ENCODE data around the gene AMOTL1.
"Not testable (repeated sequence)": the region's sequence is repeated elsewhere in the genome, so short reads cannot be mapped to it uniquely, and the experiment has no call there.

AMOTL1 gene

GRCh38 chr11:94888204-94888603 lies 120.0 kb downstream of the AMOTL1 start:
- no peak for DNase-seq

GRCh38 chr11:94895451-94895850 lies 127.3 kb downstream of the AMOTL1 start:
- DNase-seq, result no peak

GRCh38 chr11:94895971-94896370 lies 127.8 kb downstream of the AMOTL1 start:
- DNase-seq, result peak; percentile 29 to 46 (median 45)

GRCh38 chr11:94897330-94897768 lies 129.2 kb downstream of the AMOTL1 start:
- DNase-seq, result peak; percentile 66 to 72 (median 66)

GRCh38 chr11:94907226-94907625 lies 139.1 kb downstream of the AMOTL1 start:
- no peak for DNase-seq

- peak; percentile 27 to 45 (median 29) for DNase-seq
Observed at GRCh38 chr11:94909371-94909820, 141.2 kb downstream of the AMOTL1 start.

GRCh38 chr11:94910270-94910669 lies 142.1 kb downstream of the AMOTL1 start:
- no peak for DNase-seq

GRCh38 chr11:94910779-94911178 lies 142.6 kb downstream of the AMOTL1 start:
- DNase-seq, result no peak

GRCh38 chr11:94912806-94913205 lies 144.7 kb downstream of the AMOTL1 start:
- no peak for DNase-seq

GRCh38 chr11:94913718-94914394 lies 145.7 kb downstream of the AMOTL1 start:
- not testable (repeated sequence) for DNase-seq

GRCh38 chr11:94920311-94920710 lies 152.2 kb downstream of the AMOTL1 start:
- no peak for DNase-seq

GRCh38 chr11:94922321-94923003 lies 154.3 kb downstream of the AMOTL1 start:
- DNase-seq, result peak; percentile 62 to 65 (median 63)

GRCh38 chr11:94923004-94923334 lies 154.8 kb downstream of the AMOTL1 start:
- DNase-seq, result no peak

GRCh38 chr11:94924171-94924572 lies 156.0 kb downstream of the AMOTL1 start:
- DNase-seq, result no peak

- no peak for DNase-seq
Observed at GRCh38 chr11:94924612-94925011, 156.5 kb downstream of the AMOTL1 start.

GRCh38 chr11:94925422-94926270 lies 157.5 kb downstream of the AMOTL1 start:
- DNase-seq, result no peak

- DNase-seq, result no peak
Observed at GRCh38 chr11:94926271-94926625, 158.1 kb downstream of the AMOTL1 start.

Measured in suppressor macrophage treated with lipopolysaccharide for 1 hour (primary cell).